HG03064 (cell line): Measurements from ENCODE around the gene KLHL17.
"Not testable (repeated sequence)": the region's sequence is repeated elsewhere in the genome, so short reads cannot be mapped to it uniquely, and the experiment has no call there.

Experiments used
- ATAC-seq: cut with Tn5 transposase; IDR thresholded peaks from one replicate; pipeline ENCODE4 v1.9.1; 2021; ENCODE audit warnings: low read depth; ENCODE audit not compliant: unreplicated experiment

KLHL17 gene

DNA sequence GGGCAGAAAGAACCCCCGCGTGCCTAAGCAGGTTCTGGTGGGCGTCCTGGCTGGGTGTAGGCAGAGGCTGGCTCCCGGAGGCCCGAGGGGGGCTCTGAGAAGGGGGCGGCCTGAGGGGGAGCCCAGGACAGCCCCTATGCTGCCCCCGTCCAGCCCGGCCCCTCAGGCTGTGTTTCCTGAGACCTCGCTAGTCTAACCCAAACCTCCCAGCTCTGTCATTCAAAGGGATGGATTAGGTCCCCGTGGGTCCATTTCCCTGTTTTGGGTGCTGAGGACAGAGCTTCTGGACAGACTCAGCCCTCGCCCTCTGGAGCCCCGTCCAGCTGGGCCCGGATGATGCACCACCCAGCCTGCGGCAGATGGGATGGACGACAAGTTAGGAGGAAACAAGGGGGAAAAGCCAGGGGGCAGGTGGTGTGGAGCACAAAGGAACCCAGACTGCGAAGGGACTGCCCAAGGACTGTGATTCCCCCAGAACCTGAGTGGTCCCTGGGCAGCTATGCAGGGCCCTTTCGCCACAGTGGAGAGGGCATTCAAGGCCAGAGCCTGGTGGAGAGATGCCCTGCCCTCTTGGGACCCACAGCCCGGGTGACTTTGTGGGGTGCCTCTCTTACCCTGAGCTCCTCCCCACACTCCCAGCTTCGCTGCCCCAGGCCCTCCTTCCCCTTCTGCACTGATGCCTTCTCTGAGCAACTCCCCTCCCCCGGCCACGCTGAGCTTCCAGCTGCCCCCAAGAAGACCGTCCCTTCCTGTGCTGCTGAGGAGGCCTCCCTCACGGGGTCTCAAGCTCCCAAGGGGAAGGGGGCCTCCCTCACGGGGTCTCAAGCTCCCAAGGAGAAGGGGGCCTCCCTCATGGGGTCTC lies 36.7 kb downstream of the KLHL17 start:
- no peak for ATAC-seq

DNA sequence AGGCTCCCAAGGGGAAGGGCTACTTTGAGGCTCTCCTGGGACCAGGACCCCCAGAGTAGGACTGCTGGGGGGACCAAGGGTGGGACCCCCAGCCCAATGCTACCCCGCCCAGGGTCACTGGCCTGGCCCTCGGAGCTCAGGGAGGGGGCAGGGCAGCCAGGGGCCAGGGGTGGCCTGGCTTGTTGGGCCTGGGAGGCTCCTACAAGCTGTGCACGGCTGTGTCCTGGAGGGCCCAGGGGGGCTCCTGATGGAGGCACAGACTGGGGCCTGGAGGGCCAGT lies 37.3 kb downstream of the KLHL17 start:
- ATAC-seq = no peak

DNA sequence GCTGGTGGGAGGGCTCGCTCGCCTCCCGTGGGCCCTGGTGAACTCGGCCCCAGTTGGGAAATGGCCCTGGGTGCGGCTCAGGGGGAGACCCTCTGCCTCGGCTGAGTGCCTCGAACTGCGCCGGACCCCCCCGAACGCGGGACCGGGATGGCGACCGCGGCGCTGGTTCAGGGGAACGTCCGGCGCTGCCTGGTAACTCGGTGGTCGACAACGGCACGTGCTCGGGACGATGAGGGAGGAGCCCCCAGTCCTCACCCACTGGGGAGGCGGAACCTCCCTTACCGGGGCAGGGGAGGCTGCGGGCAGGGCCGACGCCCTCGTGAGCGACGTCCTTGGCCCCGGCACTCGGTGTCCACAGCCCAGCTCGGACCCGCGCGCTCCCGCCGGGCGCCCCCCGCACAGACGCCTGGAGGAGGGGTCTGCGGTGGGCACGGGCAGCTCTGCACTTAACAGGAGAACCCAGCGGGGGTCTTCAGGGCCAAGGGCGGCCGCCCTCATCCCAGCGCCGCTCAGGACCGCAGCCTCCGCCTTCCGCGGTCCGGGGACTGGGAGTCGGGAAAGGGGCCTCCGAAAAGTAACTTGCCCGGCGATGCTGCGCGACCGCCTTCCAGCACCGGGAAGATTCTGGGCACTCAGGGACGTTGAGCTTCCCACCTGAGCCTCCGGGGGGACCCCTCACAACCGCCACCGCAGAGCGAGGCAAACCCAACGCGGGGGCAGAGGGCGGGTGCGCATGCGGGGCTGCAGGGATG lies 37.8 kb downstream of the KLHL17 start:
- ATAC-seq = no peak

DNA sequence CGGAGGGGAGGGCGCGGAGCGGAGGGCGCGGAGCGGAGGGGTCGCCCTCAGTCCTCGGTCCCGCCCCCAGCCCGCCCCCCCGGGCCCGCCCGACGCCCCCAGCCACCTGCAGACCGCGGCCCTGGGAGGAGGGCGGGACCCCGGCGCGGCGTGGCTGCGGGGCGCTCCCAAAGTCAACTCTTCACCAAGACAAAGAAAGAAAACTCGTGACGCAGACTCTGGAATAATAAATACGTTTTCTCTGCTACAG lies 38.3 kb downstream of the KLHL17 start:
- ATAC-seq = no peak

DNA sequence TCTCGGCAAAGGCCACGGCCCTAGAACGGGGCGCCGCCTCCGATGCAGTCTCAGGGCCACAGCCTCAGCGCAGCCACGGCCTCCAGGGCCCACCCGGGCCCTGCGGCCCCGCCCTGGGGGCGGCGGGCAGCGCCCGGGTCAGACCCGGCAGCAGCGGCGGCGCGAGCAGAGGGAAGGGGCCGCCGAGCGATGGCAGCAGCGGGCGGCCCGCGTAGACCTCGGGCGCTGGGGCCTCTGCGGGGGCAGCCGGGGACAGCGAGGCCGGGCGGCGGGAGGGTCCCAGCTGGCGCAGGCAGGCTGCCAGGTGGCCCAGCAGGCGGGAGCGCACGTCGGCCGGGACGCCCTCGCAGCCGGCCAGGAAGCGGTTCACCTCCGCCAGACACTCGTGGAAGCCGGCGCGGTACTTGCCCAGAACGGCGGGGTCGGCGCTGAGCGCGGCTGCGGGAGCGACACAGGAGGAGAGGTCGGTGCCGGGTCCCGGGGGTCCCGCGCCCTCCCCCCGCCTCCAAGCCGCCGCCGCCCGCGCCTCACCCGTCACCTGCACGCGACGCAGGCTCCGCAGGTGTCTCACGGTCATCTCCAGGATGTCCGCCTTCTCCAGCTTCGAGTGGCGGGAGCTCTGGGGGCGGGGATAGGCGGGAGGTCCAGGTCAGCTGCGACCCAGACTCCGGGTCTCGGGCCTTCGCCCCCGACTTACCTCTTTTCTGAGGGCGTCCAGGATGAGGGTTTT lies 38.8 kb downstream of the KLHL17 start:
- ATAC-seq = no peak

DNA sequence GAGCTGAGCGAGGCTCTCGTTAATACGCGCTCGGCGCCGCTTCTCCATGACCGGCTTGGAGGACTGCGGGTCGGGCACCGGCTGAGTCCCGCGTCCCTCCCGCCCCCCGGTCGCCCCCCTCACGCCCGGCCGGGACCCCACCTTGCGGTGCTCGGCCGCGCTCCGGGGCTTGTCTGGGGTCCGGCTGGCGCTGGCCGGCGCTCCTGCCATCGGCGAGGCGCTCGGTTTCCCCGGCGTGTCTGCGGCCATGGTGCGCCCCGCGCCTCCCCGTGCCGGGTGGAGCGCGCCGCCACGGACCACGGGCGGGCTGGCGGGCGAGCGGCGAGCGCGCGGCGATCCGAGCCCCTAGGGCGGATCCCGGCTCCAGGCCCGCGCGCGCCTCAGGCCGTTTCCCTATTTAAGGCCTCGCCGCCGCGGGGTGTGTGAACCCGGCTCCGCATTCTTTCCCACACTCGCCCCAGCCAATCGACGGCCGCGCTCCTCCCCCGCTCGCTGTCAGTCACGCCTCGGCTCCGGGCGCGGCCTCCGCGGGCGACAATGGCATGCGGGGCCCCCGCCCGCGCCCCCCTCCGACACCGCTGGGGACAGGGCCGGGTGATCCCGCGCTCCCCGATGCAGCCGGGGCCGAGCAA lies 39.5 kb downstream of the KLHL17 start, which contains the start of gene HES4:
Gene HES4, minus strand, starts transcription at position 373 of the 632 bp plus-strand sequence. Its CDS starts 124 bp downstream, at position 249.
- ATAC-seq = no peak

DNA sequence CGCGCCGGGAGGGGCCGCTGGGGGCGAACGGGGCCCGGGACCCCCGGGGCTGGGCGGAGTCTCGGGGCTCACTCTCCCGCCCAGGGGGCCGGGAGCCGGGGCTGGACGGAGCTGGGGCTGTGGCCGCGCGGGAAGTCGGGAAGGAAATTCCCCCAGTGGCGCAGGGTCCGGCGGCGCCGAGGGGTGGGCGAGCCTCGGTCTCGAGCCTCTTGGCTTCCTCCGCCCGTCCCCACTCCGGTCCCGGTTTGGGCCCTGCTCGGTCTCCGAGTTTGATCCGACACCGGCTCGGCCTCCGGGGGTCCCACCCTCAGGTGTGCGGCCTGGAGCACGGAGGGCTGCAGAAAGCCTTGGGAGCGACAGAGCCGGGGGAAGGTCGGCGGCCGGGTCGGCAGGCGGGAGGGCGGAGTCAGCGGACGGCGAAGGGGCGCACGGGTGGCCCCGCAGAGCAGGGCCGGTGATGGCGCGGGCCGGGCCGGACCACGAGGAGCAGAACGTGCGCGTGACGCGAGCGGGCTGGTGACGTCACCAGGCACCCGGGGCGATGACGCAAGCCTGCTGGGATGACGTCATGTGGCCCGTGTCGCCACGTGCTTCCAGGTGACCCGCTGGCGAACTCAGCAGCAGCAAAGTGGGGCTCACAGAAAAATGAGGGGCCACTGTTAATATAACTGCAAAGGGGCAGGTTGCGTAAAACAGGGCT lies 40.1 kb downstream of the KLHL17 start:
- ATAC-seq = no peak

DNA sequence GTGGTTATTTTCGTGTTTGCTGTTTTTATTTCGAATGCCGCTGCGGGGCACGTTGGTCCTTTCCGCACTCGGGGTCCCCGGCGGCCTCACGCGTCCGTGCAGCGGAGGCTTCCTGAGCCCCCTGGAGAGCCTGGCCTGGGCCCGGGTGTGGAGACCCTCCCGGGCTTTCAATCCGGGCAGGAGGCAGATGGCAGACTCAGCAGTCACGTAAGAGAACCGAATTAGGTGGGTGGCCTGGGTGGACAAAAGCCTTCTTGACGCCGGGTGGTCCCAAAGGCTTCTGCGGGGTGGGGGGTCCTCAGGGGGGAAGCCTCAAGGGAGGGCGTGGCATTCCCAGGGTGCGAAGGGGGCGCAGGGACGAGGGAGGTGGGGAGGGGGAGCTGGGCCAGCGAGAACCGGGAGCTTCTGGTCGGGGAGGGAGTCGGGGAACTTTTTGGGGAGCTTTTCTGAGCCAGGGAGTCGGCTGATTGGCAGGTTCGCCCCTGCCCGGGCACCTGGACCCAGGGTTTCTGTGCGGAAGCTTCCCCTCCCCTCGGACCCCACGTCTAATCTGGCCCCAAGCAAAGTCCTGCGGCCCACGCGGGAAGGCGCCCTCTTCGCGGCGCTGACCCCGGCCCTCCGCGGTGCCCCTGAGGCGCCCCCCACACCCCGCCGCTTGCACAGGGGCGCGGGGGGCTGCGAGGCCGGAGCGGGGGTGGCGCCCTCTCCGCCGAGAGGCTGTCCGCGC lies 40.8 kb downstream of the KLHL17 start:
- ATAC-seq = no peak

DNA sequence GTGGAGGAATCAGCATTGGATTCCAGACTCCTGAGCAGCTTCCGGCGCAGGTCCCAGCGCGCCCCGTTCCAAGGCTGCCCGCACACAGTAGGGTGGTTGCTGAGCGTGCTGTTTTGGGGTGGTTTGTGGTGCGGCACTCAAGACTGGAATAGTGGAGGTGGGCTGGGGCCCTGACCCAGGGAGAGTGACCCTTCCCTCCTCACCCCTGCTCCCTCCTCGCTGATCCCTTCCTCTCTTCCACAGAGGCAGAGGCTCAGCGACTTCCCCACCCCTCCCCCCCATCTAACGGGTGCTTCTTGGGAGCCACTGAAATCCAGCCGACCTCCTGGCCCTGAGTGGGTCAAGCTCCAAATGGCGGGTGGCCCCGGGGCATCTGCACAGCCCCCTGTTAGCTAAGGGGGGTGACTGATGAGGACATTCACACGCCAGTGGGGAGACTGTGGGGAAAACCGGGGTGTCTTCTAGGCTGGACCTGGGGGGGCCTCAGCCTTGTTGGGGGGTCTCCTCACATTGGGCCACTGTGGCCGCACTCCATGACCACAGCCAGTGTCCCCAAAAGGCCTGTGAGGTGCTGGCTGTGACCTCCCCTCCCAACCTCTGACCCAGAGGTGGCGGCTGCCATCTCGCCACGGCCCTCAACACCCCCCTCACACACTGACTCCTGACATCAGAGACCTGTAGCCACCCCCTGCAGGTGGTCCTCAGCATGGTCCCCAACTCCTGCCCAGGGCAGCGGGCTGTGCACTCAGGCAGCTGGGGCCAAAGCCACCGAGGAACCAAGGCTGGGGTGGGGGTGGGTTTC lies 43.4 kb downstream of the KLHL17 start:
- no peak for ATAC-seq

DNA sequence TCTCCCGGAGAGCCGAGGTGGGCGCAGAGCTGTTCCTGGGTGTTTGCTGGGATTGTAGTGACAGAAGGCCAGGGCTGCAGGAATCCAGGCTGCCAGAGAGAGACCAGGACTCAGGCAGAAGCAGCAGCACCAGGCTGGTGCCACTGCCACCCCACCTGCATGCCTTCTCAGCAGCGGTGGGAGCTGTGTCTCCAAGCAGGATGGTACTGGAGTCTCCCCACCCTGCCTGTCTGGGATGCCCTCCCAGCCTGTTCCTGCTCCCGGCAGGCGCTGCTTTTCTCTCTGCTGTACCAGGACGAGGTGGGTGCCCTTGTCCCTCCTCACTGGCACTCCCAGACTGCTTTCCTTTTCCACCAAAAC lies 44.0 kb downstream of the KLHL17 start:
- ATAC-seq = no peak

DNA sequence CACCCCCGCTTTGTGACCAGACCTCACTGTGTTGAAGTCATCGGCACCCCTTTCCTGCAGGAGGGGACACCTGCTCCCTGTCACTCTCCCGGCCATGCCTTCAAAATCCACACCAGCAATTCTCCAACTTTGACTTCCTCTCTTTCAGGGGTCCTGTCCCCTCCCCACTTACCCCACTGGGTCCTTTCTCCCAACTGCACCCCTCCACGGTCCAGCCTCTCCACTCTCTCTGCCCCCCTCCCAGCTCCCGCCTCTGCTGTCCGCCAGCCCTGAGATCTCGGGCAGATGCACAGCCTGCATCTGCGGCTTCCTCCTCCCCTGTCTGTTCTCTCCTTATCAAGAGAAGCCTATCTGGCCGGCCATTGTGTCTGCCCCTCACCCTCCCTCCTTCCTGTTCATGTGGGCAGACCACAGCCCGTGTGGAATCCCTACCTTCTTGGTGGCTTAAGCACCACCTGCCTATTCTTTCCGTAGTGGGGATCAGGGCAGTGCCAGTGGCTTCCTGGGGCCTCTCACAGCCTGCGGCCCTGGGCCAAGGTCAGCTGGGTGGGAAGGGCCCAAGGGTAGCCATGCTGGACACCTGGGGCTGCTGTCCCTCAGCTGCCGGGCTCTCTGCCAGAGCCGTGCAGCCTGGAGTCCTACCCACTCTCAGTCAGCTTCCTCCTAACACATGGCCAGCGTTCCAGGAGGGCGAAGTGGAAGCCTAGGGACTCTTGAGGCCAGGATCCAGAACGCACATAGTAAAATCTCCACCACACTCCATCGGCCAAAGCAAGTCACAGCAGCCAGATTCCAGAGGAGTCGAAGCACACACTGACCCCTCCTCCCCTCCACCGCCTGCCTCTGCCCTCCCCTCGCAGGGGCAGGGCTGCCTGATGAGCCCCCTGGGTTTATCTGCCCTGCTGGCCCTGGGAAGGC lies 44.7 kb downstream of the KLHL17 start:
- ATAC-seq = no peak

DNA sequence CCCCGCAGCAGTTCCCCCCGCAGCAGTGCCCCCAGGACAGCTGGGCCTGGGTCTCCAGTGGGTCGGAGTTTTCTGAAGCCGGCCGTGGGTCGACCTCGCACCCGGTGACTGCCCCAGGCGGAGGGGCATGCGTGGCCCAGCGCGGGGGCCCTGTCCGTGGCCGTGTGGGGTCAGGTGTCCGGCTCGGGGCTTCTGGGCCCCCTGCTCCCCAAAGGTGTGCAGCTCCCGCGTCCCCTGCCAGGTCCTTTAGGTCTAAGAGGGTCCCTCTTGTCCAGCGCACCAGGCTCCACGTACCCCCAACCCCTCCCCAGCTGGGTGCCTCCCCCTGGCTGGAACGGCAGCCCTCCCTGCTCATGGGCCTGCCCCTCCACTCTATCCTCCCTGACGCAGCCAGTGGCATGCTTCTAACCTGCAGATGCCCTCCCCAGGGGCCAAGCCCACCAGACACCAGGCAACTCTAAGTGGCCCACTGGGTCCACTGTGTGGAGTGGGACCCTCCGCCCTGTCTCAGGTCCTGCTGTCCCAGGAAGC lies 45.5 kb downstream of the KLHL17 start:
- ATAC-seq = no peak

DNA sequence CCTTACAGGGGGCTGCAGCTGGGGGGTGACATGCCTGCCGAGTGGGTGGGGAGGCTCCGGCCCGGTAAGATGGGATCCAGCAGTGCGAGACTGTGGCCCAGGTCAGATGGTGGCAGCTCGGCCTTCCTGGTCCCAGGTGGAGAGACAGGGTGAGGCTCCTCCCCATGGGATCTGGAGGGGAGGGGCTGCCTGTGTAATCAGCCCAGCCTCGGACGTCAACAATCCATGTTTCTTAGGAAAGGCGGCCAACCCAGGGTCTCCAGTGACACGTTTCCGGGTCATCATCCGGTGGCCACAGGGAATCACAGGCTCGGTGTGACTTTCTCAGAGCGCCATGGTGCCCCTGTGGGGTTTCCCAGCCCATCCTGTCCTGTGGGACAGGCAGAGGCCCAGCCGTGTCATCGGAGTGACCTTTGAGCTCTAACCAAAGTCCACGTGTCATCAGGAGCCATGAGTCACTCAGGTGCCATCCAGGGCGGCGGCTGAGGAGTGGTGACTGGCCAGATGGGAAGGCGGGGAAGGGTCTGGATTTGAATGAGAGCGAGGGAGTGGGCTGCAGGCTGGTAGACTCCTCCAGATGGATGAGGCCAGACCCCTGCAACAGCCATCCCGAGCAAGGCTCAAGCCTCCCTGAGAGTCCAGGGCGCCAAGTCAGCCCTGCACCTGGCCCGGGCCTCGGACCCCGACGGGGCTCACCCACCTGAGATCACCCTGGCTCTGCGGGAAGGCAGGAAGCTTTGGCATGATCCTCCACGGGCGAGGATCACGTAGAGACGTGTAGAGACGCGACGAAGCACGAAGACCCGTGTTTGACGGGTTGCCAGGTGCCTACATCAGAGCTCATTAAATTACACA lies 46.1 kb downstream of the KLHL17 start:
- no peak for ATAC-seq

DNA sequence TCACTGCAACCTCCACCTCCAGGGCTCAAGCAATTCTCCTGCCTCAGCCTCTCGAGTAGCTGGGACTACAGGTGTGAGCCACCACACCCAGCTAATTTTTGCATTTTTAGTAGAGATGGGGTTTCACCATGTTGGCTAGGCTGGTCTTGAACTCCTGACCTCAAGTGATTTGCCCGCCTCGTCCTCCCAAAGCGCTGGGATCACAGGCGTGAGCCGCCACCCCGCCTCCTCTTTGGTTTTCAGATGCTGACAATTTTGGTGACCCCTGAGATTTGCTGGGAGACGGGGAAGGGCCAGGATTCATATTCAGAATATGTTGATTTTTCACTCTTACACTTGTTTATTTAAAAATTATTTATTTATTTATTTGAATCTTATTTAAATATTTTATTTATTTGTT lies 49.7 kb downstream of the KLHL17 start:
- ATAC-seq = not testable (repeated sequence)

DNA sequence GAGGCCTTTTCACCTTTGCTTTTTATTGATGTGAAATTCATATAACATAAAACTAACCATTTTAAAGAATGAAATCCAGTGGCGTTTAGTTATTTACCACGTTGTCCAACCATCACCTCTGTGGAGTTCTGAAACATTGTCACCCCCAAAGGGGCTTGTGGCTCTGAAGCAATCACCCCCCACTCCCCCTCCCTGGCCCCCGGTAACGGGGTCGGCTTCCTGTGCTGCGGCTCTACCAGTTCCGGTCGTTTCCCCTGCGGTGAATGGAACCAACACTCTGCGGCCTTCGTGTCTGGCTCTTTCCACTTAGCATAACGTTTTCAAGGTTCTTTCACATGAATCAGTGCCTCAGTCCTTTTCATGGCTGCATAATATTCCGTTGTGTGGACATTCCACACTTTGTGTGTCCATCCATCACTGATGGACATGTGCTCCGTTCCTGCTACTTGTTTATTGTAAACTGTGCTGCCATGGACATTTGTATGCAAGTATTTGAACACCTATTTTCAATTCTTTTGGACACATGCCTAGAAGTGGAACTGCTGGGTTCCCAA lies 51.1 kb downstream of the KLHL17 start:
- no peak for ATAC-seq

DNA sequence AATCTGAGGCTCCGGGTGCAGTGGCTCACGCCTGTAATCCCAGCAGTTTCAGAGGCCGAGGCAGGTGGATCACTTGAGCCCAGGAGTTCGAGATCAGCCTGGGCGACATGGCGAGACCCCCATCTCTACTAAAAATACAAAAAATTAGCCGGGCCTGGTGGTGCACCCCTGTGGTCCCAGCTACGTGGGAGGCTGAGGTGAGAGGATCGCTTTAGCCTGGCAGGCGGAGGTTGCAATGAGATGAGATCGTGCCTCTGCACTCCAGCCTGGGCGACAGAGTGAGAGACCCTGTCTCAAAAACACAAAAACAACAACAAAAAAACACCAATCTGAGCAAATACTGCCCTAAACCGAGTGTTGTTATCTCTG lies 52.3 kb downstream of the KLHL17 start:
- not testable (repeated sequence) for ATAC-seq
